ENCODE measurements around the gene RFFL.

DNA sequence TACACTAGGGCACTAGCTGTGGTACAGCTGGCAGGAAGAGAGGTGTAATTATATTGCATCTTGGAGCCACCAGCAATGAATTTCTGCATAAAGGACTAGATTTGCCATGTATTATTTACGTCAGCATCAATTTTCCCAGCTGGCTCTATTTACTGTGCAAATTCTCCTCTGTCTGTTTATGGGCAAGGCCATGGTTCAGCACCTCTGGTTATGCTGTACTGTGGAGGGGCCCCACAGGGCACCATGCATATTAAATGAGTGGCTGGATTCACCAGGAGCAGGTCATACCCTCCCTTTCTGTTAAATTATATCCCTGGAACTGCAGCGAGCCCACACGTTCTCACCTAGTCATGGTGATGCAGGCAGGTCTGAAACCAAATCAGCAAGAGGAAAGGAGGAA is 36.4 kb upstream of the RFFL start:
- TF ChIP-seq EZH2phosphoT487 (IDR thresholded peaks at IDR 0.05; ENCODE audit: insufficient read depth, low read depth): no peak
- TF ChIP-seq EZH2 (IDR thresholded peaks at IDR 0.05; ENCODE audit: insufficient read depth, poor library complexity, severe bottlenecking): no peak
